HPDE6-E6E7 (cell line): ENCODE data around the gene CD70.
"Not testable (repeated sequence)": the region's sequence is repeated elsewhere in the genome, so short reads cannot be mapped to it uniquely, and the experiment has no call there.

Source experiments
- DNase-seq: peaks from one replicate; pipeline ENCODE4 v3.0.0; 2011; ENCODE audit warnings: missing footprints; ENCODE audit errors: extremely low spot score

CD70 gene

GRCh38 chr19:6570764-6571163 lies 20.2 kb downstream of the CD70 start:
- DNase-seq = no peak

- no peak for DNase-seq
Measured at GRCh38 chr19:6568816-6569215, 22.1 kb downstream of the CD70 start.

DNA sequence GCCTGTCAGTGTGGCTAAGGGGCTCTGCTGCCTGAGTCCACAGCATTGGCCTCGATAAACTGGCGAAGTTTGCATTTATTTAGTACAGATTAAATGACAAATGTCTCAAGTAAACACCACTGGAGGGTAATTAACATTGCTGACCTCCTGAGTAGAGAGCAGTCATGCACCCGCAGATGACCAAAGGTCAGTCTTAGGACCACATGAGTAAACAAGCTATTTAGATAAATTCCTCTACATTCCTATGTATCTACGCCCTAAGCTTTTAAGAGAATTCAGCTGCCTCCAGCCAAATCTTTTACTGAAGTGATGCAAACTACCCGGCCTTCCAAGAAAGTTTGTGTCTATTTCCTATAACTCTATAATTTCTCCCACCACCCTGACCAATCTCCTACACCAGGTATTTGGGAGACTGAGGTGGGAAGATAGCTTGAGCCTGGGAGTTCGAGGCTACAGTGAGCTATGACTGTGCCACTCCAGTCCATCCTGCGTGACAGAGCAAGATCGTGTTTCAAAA lies 22.9 kb downstream of the CD70 start:
- DNase-seq = no peak

DNA sequence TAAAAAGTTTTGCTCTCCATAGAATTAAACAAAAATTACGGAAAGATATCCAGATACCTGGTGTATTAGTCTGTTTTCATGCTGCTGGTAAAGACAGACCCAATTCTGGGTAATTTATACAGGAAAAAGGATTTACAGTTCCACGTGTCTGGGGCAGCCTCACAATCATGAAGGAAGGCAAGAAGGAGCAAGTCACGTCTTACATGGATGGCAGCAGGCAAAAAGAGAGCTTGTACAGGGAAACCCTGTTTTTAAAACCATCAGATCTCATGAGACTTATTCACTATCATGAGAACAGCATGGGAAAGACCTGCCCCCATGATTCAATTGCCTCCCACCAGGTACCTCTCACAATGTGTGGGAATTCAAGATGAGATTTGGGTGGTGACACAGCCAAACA lies 24.2 kb downstream of the CD70 start:
- DNase-seq = not testable (repeated sequence)

DNA sequence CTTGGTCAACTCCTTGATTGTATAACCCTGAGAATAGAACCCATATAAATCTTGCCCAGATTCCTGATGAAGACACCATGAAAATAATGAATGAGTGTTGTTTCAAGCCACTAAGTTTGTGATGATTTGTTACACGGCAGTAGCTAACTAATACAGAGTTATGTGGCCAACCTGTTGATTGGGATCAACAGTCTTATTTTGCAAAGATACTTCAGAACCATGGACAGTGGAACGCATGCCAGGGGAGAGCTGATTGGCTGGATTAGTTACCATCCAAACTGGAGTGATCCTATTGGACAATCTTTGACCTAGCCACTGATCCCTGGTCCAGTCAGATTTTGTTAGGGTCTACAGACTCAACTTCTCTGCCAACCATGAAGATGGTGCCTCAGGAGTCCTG lies 26.6 kb downstream of the CD70 start:
- DNase-seq = no peak

DNA sequence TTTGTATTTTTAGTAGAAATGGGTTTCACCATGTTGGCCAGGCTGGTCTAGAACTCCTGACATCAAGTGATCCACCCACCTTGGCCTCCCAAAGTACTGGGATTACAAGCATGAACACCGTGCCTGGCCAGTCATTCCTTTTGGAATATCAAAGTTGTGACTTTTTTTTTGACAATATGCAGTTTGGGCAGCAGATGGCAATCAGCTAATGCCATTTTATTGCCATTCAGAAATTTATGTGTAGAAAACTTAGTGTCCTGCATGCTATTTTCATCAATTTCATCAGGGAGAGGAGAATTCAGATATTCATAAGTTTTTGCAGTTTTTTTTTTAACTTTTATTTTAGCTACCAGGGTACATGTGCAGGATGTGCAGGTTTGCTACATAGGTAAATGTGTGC lies 28.5 kb downstream of the CD70 start:
- DNase-seq = not testable (repeated sequence)

DNA sequence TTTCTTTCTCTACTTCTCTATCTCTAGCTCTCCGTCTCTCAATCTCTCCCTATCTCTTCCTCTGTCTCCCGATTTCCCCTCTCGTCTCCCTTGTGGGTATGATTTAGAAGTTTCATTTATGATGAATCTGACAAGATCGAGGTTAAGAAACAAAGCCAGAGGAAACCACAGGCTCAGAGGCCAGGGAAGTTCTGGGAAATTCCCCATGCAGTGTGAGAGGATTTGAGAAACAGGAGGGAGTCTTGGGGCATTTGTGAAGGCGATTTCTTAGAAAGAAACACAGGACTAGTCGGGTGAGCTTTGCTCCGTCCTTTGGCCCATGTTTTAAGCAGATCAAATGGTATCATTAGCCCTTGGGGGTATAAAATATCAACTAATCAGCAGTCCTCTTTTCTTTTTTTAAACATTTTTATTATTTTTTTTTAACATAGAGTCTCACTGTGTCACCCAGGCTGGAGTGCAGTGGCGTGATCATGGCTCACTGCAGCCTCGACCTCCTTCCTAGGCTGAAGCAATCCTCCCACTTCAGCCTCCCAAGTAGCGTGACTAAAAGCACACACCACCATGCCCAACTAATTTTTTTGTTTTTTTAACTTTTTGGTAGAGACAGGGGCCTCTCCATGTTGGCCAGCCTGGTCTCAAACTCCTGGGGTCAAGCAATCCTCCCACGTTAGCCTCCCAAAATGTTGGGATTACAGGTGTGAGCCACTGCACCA lies 34.3 kb downstream of the CD70 start:
- DNase-seq = no peak

- no peak for DNase-seq
Measured at GRCh38 chr19:6556043-6556449, 34.9 kb downstream of the CD70 start.

GRCh38 chr19:6551607-6552450 lies 39.1 kb downstream of the CD70 start:
- no peak for DNase-seq

DNA sequence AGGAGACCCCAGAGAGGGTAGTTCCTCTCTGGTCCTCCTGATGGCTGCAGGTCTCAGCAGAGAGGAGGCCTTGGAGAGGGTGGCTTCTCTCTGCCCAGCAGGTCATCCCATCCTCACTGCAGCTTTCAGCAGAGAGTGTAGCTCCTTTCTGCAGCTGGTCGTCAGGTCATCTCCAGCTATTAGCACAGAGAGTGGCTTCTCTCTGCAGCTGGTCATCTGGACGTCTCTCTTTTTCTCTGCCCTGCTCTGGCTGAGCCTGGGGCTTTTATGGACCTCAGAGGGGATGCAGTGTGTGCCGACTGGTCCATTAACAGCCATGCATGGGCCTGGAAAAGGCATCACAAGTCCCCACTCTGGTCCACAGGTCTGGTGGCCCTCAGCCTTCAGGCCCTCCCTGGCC lies 39.9 kb downstream of the CD70 start:
- no peak for DNase-seq

- DNase-seq = not testable (repeated sequence)
Measured at GRCh38 chr19:6550679-6551078, 40.3 kb downstream of the CD70 start.

DNA sequence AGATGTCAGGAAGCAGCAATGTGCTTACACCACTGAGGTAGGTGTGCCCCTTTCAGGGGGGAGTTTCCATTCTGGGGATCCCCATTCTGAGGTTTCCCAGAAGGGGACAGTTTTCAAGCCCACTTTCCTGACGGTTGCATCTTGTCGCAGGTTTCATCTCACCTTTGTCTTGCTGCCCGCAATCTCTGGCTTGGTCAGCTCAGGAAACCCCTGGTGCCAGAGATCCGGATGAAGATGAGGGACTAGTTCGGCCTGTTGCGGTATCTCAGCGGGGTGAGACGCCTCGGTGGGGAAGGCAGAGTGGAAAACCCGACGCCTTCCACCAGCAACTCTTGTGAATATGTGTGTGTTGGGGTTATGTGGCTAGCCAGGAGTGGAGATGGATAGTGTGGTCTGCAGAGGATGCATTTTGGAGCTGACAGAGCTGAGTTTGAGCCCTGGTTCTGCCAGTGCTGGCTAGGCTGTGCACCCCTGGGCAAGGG lies 47.0 kb downstream of the CD70 start:
- DNase-seq = no peak

GRCh38 chr19:6540918-6541689 lies 49.8 kb downstream of the CD70 start:
- no peak for DNase-seq

- DNase-seq = no peak
Measured at GRCh38 chr19:6539514-6539913, 51.4 kb downstream of the CD70 start.
